A549 treated with CpdA at 1 μM for 4 hours (cell line): ENCODE data around the gene PCDHGA7. TPM values are rescaled to one million over a fixed set of nuclear protein-coding genes. Genes with fewer than 3 reads are reported as not detected.

Source experiments
- total RNA-seq: library from RNA; stranded (reverse); fragments of 200-300 nt; extraction: Qiagen RNA extraction; gene quantifications from 5 replicates; pipeline ENCODE4 v1.2.3, GENCODE V29; 2022; ENCODE audit warnings: low read depth

PCDHGA7 gene
- total RNA-seq, 1 experiment from 2014 or later, result 1.0 TPM

GRCh38 chr5:141412854-141413539 is 30.5 kb downstream of the PCDHGA7 start, which contains the start of gene PCDHGA10:
Gene PCDHGA10, plus strand, starts transcription at chr5:141412987. Its CDS starts 189 bp downstream, at chr5:141413176.

DNA sequence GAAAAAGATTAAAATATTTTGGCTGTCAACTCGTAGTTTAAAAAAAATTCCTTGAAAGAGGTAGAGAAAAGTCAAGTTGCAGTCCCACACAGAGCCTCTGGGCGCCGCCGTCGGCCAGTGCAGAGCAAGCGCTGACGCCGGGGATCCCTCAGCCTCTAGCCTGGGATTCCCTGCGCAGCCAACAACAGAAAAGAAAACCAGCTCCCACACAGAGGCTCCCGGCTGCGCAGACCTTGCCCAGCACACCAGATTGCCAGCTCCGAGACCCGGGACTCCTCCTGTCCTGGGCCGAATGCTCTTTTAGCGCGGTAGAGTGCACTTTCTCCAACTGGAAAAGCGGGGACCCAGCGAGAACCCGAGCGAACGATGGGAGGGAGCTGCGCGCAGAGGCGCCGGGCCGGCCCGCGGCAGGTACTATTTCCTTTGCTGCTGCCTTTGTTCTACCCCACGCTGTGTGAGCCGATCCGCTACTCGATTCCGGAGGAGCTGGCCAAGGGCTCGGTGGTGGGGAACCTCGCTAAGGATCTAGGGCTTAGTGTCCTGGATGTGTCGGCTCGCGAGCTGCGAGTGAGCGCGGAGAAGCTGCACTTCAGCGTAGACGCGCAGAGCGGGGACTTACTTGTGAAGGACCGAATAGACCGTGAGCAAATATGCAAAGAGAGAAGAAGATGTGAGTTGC is 35.1 kb downstream of the PCDHGA7 start, which contains the start of gene PCDHGB7:
TSS of gene PCDHGB7 (plus strand) at position 184 of the 679 bp plus-strand sequence. CDS start at position 367, 183 bp downstream.

DNA sequence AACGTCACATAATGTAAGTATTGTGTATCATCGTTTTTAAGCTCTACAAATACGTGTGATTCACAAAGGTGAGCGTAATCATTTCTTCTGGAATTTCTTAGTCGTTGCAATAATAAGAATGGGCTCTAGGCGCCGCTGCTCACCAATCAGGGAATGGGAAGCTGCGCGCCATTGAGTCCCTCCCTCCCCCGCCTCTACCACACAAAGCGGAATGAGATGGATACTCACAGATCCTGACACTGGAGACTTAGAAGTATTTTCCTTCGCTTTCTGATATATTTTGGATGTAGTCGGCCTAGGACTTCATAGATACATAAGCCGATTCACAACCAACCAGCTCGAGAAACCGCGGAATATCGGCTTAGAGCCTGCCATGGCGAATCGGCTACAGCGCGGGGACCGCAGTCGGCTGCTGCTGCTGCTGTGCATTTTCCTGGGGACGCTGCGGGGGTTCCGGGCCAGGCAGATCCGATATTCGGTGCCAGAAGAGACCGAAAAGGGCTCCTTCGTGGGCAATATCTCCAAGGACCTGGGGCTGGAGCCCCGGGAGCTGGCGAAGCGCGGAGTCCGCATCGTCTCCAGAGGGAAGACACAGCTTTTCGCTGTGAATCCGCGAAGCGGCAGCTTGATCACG is 38.4 kb downstream of the PCDHGA7 start, which contains the start of gene PCDHGA11:
TSS of gene PCDHGA11 (plus strand) at position 197 of the 634 bp plus-strand sequence. CDS start at position 374, 177 bp downstream.

GRCh38 chr5:141430332-141431113 is 48.0 kb downstream of the PCDHGA7 start, which contains the start of gene PCDHGA12:
Gene PCDHGA12, plus strand, starts transcription at chr5:141430507. Its CDS starts 253 bp downstream, at chr5:141430760.

Other genes with a start within 250 kb of the PCDHGA7 start
- gene PCDHB5, start 247.5 kb upstream of the PCDHGA7 start, total RNA-seq, result 1.2 to 1.9 TPM (median 1.5 TPM) in 5 replicates
- 0.89 to 1.2 TPM (median 1.1 TPM) in 5 replicates for gene PCDHB6, start 232.7 kb upstream of the PCDHGA7 start, total RNA-seq
- 0.01 TPM in 1 of 5 replicates, not detected in the others for gene PCDHB7, start 210.1 kb upstream of the PCDHGA7 start, total RNA-seq
- gene PCDHB8, start 205.0 kb upstream of the PCDHGA7 start, total RNA-seq, result 0.24 to 0.42 TPM (median 0.37 TPM) in 5 replicates
- gene PCDHB16, start 200.4 kb upstream of the PCDHGA7 start, total RNA-seq, result 0.05 to 0.10 TPM (median 0.08 TPM) in 4 of 5 replicates, not detected in the other
- 0.01 to 0.03 TPM in 2 of 5 replicates, not detected in the others for gene PCDHB9, start 195.6 kb upstream of the PCDHGA7 start, total RNA-seq
- 0.03 to 0.06 TPM in 2 of 5 replicates, not detected in the others for gene PCDHB10, start 190.4 kb upstream of the PCDHGA7 start, total RNA-seq
- gene PCDHB11, start 183.1 kb upstream of the PCDHGA7 start, total RNA-seq, result 0.06 to 0.14 TPM (median 0.09 TPM) in 5 replicates
- gene PCDHB12, start 174.0 kb upstream of the PCDHGA7 start, total RNA-seq, result 0.07 TPM in 1 of 5 replicates, not detected in the others
- 0.02 to 0.08 TPM (median 0.07 TPM) in 5 replicates for gene PCDHB13, start 168.8 kb upstream of the PCDHGA7 start, total RNA-seq
- gene PCDHB14, start 159.4 kb upstream of the PCDHGA7 start, total RNA-seq, result 0.06 to 0.13 TPM (median 0.09 TPM) in 5 replicates
- gene PCDHB15, start 137.3 kb upstream of the PCDHGA7 start, total RNA-seq, result 0.05 to 0.07 TPM (median 0.06 TPM) in 4 of 5 replicates, not detected in the other
- gene SLC25A2, start 78.7 kb upstream of the PCDHGA7 start, total RNA-seq, result not detected in 5 replicates
- 66.8 to 81.4 TPM (median 74.0 TPM) in 5 replicates for gene TAF7, start 62.0 kb upstream of the PCDHGA7 start, total RNA-seq
- 0.27 to 0.49 TPM (median 0.31 TPM) in 5 replicates for gene PCDHGA1, start 52.2 kb upstream of the PCDHGA7 start, total RNA-seq
- 0.44 to 0.73 TPM (median 0.59 TPM) in 5 replicates for gene PCDHGA2, start 44.0 kb upstream of the PCDHGA7 start, total RNA-seq
- gene PCDHGA3, start 38.9 kb upstream of the PCDHGA7 start, total RNA-seq, result 0.05 to 0.09 TPM in 2 of 5 replicates, not detected in the others
- gene PCDHGB1, start 32.6 kb upstream of the PCDHGA7 start, total RNA-seq, result 1.0 to 2.1 TPM (median 1.9 TPM) in 5 replicates
- gene PCDHGA4, start 27.7 kb upstream of the PCDHGA7 start, total RNA-seq, result 0.08 to 0.20 TPM (median 0.10 TPM) in 5 replicates
- 0.07 to 0.19 TPM (median 0.17 TPM) in 5 replicates for gene PCDHGB2, start 22.7 kb upstream of the PCDHGA7 start, total RNA-seq
- gene PCDHGA5, start 18.6 kb upstream of the PCDHGA7 start, total RNA-seq, result 0.11 to 0.17 TPM (median 0.15 TPM) in 5 replicates
- 0.15 to 0.35 TPM (median 0.20 TPM) in 5 replicates for gene PCDHGB3, start 12.5 kb upstream of the PCDHGA7 start, total RNA-seq
- gene PCDHGA6, start 8.9 kb upstream of the PCDHGA7 start, total RNA-seq, result 0.13 to 0.28 TPM (median 0.22 TPM) in 5 replicates
- gene PCDHGB4, start 5.0 kb downstream of the PCDHGA7 start, total RNA-seq, result 0.66 to 1.0 TPM (median 0.73 TPM) in 5 replicates
- 0.02 TPM in 2 of 5 replicates, not detected in the others for gene PCDHGA8, start 9.9 kb downstream of the PCDHGA7 start, total RNA-seq
- 1.9 to 2.8 TPM (median 2.4 TPM) in 5 replicates for gene PCDHGB5, start 15.2 kb downstream of the PCDHGA7 start, total RNA-seq
- 0.06 to 0.14 TPM (median 0.08 TPM) in 3 of 5 replicates, not detected in the others for gene PCDHGA9, start 20.0 kb downstream of the PCDHGA7 start, total RNA-seq
- gene PCDHGB6, start 25.3 kb downstream of the PCDHGA7 start, total RNA-seq, result 0.06 to 0.12 TPM (median 0.09 TPM) in 4 of 5 replicates, not detected in the other
- gene PCDHGA10, start 30.2 kb downstream of the PCDHGA7 start, total RNA-seq, result 0.01 TPM in 1 of 5 replicates, not detected in the others
- 0.03 to 0.16 TPM (median 0.07 TPM) in 5 replicates for gene PCDHGB7, start 34.9 kb downstream of the PCDHGA7 start, total RNA-seq
- gene PCDHGA11, start 38.3 kb downstream of the PCDHGA7 start, total RNA-seq, result 0.02 TPM in 1 of 5 replicates, not detected in the others
- 0.02 TPM in 1 of 5 replicates, not detected in the others for gene PCDHGA12, start 47.8 kb downstream of the PCDHGA7 start, total RNA-seq
- gene PCDHGC3, start 93.2 kb downstream of the PCDHGA7 start, total RNA-seq, result 6.1 to 7.1 TPM (median 6.4 TPM) in 5 replicates
- gene PCDHGC4, start 102.3 kb downstream of the PCDHGA7 start, total RNA-seq, result 0.02 to 0.15 TPM (median 0.05 TPM) in 3 of 5 replicates, not detected in the others
- gene PCDHGC5, start 106.3 kb downstream of the PCDHGA7 start, total RNA-seq, result 0.05 TPM in 1 of 5 replicates, not detected in the others
- gene DIAPH1, start 236.3 kb downstream of the PCDHGA7 start, total RNA-seq, result 91.7 to 103 TPM (median 97.5 TPM) in 5 replicates